VCaP (cell line): Measurements from ENCODE around the gene PLCB1.

Experiments
- H3K27ac ChIP-seq: fragments of 450-650 bp; 2 replicates; pipeline ENCODE4 v1.5.1; 2017
- TF ChIP-seq, protein P1 (sequence below): fragments of 450-650 bp; conservative IDR thresholded peaks from 2 replicates; pipeline ENCODE4 v1.5.1; 2017; ENCODE audit warnings: mild to moderate bottlenecking, moderate library complexity

The PLCB1 gene

GRCh38 chr20:8673116-8673515 is 541.0 kb downstream of the PLCB1 start:
- TF ChIP-seq, protein P1, sequence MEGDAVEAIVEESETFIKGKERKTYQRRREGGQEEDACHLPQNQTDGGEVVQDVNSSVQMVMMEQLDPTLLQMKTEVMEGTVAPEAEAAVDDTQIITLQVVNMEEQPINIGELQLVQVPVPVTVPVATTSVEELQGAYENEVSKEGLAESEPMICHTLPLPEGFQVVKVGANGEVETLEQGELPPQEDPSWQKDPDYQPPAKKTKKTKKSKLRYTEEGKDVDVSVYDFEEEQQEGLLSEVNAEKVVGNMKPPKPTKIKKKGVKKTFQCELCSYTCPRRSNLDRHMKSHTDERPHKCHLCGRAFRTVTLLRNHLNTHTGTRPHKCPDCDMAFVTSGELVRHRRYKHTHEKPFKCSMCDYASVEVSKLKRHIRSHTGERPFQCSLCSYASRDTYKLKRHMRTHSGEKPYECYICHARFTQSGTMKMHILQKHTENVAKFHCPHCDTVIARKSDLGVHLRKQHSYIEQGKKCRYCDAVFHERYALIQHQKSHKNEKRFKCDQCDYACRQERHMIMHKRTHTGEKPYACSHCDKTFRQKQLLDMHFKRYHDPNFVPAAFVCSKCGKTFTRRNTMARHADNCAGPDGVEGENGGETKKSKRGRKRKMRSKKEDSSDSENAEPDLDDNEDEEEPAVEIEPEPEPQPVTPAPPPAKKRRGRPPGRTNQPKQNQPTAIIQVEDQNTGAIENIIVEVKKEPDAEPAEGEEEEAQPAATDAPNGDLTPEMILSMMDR: no peak
- H3K27ac ChIP-seq: no peak overlapping the region

DNA sequence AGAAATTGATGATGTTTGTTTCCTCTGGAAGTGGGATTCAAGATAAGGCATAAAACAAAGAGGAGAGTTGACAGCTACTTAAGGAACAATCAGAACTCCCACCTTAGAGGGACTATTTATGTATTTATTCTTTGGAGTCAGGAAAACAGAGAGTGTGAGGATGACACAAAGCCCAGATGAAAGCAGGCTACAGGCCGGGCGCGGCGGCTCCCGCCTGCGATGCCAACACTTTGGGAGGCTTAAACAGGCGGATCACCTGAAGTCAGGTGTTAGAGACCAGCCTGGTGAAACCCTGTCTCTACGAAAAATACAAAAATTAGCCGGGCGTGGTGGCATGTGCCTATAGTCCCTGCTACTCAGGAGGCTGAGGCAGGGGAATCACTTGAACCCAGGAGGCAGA is 543.8 kb downstream of the PLCB1 start:
- TF ChIP-seq, protein P1: no peak
- no peak overlapping the region for H3K27ac ChIP-seq

GRCh38 chr20:8678098-8678776 is 546.2 kb downstream of the PLCB1 start:
- peak overlapping the region; percentile 42 for H3K27ac ChIP-seq
- TF ChIP-seq, protein P1: no peak

GRCh38 chr20:8689337-8689736 is 557.3 kb downstream of the PLCB1 start:
- TF ChIP-seq, protein P1: no peak
- H3K27ac ChIP-seq: no peak overlapping the region

GRCh38 chr20:8690074-8690473 is 558.0 kb downstream of the PLCB1 start:
- H3K27ac ChIP-seq: no peak overlapping the region
- TF ChIP-seq, protein P1: no peak

DNA sequence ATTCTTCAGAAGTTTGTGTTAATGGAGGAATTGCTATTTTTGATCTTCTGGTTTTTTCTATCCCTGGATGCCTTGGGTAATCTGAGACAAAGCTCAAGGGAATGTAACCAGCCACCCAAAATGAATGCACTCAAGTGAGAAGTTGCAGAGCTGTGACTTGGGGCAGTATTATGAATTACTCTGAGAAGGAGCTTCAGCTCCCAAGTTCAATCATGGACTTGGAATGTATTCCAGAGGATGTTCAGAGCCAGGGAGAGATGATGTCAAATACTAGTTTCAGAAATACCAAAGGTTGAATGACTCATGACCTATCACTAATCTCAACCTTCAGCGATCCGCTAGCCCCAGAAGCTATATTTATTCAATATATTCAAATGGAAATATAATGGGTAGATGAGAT is 561.6 kb downstream of the PLCB1 start:
- TF ChIP-seq, protein P1: no peak
- no peak overlapping the region for H3K27ac ChIP-seq

DNA sequence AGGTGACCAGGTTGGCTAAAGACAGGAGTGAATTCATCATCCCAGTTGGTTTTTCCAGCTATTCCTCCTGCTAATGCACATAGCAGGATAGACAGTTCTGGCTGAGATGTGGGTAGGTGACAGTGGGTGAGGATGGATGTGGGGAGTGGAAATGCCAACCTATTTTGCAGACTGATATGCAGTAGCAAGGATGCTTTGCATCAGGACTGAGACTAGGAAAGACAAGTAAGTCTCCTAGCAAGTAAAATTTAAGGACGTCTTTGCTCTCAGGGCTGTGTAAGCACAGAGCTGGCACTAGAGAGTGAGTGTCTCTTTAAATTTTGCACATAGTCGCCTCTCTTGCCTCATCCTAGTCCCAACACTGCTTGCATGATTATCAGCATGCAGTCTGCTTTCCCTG is 568.7 kb downstream of the PLCB1 start:
- TF ChIP-seq, protein P1: no peak
- no peak overlapping the region for H3K27ac ChIP-seq
